GM23338 (cell line): ENCODE results near the gene SELPLG. TPM values are rescaled to one million over a fixed set of nuclear protein-coding genes. Genes with fewer than 3 reads are reported as not detected.

ENCODE experiments used
- ATAC-seq: fragments of 200-7000 bp; cut with Tn5 transposase; 3 replicates; pipeline ENCODE4 v1.9.1; 2020
- DNase-seq: peaks from one replicate; pipeline ENCODE4 v3.0.0-alpha.2; 2015; ENCODE audit warnings: low spot score
- H2AFZ ChIP-seq: fragments of 200-600 bp; sonication (generic); 2 replicates; pipeline ENCODE4 v1.8.0; 2016; ENCODE audit warnings: antibody characterized with exemption, mild to moderate bottlenecking, moderate library complexity
- H3F3A ChIP-seq: fragments of 200-600 bp; sonication (generic); replicated peaks from 2 replicates; pipeline ENCODE4 v1.8.0; 2017; ENCODE audit warnings: antibody characterized with exemption, mixed run types, low read depth
- H3K27ac ChIP-seq: fragments of 200-600 bp; sonication (generic); 2 replicates; pipeline ENCODE4 v1.6.1; 2016; ENCODE audit warnings: low read depth
- H3K27me3 ChIP-seq: fragments of 200-600 bp; sonication (generic); 2 replicates; pipeline ENCODE4 v1.8.0; 2016; ENCODE audit warnings: mild to moderate bottlenecking, mixed run types, moderate library complexity; ENCODE audit not compliant: insufficient read depth
- H3K36me3 ChIP-seq: fragments of 200-600 bp; sonication (generic); 2 replicates; pipeline ENCODE4 v1.8.0; 2016; ENCODE audit warnings: mild to moderate bottlenecking; ENCODE audit not compliant: insufficient read depth
- H3K4me1 ChIP-seq: fragments of 200-600 bp; sonication (generic); 2 replicates; pipeline ENCODE4 v1.8.0; 2016; ENCODE audit warnings: mild to moderate bottlenecking, moderate library complexity; ENCODE audit not compliant: insufficient read depth
- H3K4me2 ChIP-seq: fragments of 200-600 bp; sonication (generic); 2 replicates; pipeline ENCODE4 v1.7.1; 2017; ENCODE audit warnings: mixed run types
- H3K4me3 ChIP-seq: fragments of 200-600 bp; sonication (generic); 2 replicates; pipeline ENCODE4 v1.6.1; 2016; ENCODE audit warnings: mixed run types
- H3K79me2 ChIP-seq: fragments of 200-600 bp; sonication (generic); replicated peaks from 2 replicates; pipeline ENCODE4 v1.8.0; 2017; ENCODE audit warnings: mild to moderate bottlenecking; ENCODE audit not compliant: insufficient read depth
- H3K9me2 ChIP-seq: fragments of 200-600 bp; sonication (generic); 2 replicates; pipeline ENCODE4 v1.8.0; 2017; ENCODE audit not compliant: insufficient read depth
- H4K20me1 ChIP-seq: fragments of 200-600 bp; sonication (generic); replicated peaks from 2 replicates; pipeline ENCODE4 v1.8.0; 2017; ENCODE audit warnings: mild to moderate bottlenecking; ENCODE audit not compliant: insufficient read depth
- H3K27ac Mint-ChIP-seq: 2 replicates; pipeline ENCODE4 v1.8.0; 2020; ENCODE audit warnings: inconsistent platforms, mild to moderate bottlenecking, moderate library complexity, mixed read lengths
- H3K27me3 Mint-ChIP-seq: 3 replicates; pipeline ENCODE4 v1.8.0; 2022; ENCODE audit warnings: low read depth, mild to moderate bottlenecking, moderate library complexity, mixed read lengths, inconsistent platforms; ENCODE audit not compliant: insufficient read depth, poor library complexity
- H3K36me3 Mint-ChIP-seq: 3 replicates; pipeline ENCODE4 v1.8.0; 2021; ENCODE audit warnings: low read depth, mild to moderate bottlenecking, inconsistent platforms, moderate library complexity, mixed read lengths
- H3K4me1 Mint-ChIP-seq: 3 replicates; pipeline ENCODE4 v1.8.0; 2020; ENCODE audit warnings: mild to moderate bottlenecking, inconsistent platforms, mixed read lengths
- H3K4me3 Mint-ChIP-seq: 3 replicates; pipeline ENCODE4 v1.8.0; 2021; ENCODE audit warnings: moderate library complexity, mild to moderate bottlenecking, inconsistent platforms, mixed read lengths
- H3K9me3 Mint-ChIP-seq: 3 replicates; pipeline ENCODE4 v1.8.0; 2020; ENCODE audit warnings: moderate library complexity, mild to moderate bottlenecking, inconsistent platforms, mixed read lengths
- CREB1 ChIP-seq: fragments of 250-450 bp; sonication (Bioruptor Pico); IDR thresholded peaks from 2 replicates; pipeline ENCODE4 v1.5.0; 2020; ENCODE audit warnings: low read depth, mild to moderate bottlenecking, moderate library complexity
- ETS1 ChIP-seq: IDR thresholded peaks from 2 replicates; pipeline ENCODE4 v1.6.1; 2016; ENCODE audit warnings: antibody characterized with exemption
- EZH2 ChIP-seq: fragments of 200-600 bp; sonication (generic); IDR thresholded peaks from one replicate; pipeline ENCODE4 v1.8.0; 2017; ENCODE audit warnings: antibody characterized with exemption, mild to moderate bottlenecking, low read depth; ENCODE audit not compliant: unreplicated experiment
- EZH2phosphoT487 ChIP-seq: fragments of 200-600 bp; sonication (generic); IDR thresholded peaks from one replicate; pipeline ENCODE4 v1.8.1; 2018; ENCODE audit warnings: antibody characterized with exemption; ENCODE audit not compliant: unreplicated experiment
- JUNB ChIP-seq: IDR thresholded peaks from one replicate; pipeline ENCODE4 v1.6.1; 2016; ENCODE audit warnings: antibody characterized with exemption; ENCODE audit not compliant: unreplicated experiment
- NANOG ChIP-seq: IDR thresholded peaks from 2 replicates; pipeline ENCODE4 v1.6.1; 2016; ENCODE audit warnings: antibody characterized with exemption, borderline replicate concordance
- POLR2AphosphoS5 ChIP-seq: IDR thresholded peaks from 2 replicates; pipeline ENCODE4 v1.6.1; 2016; ENCODE audit warnings: antibody characterized with exemption, low read depth
- STAT1 ChIP-seq: IDR thresholded peaks from one replicate; pipeline ENCODE4 v1.6.1; 2016; ENCODE audit warnings: antibody characterized with exemption; ENCODE audit not compliant: unreplicated experiment
- ZNF114 ChIP-seq: fragments of 250-450 bp; sonication (Bioruptor Pico); IDR thresholded peaks from 2 replicates; pipeline ENCODE4 v1.5.0; 2020; ENCODE audit warnings: mild to moderate bottlenecking, moderate library complexity
- ZNF331 ChIP-seq: fragments of 250-450 bp; sonication (Bioruptor Pico); IDR thresholded peaks from 2 replicates; pipeline ENCODE4 v1.5.0; 2020; ENCODE audit warnings: low read depth, mild to moderate bottlenecking, moderate library complexity
- ZNF462 ChIP-seq: fragments of 250-450 bp; sonication (Bioruptor Pico); IDR thresholded peaks from 2 replicates; pipeline ENCODE4 v1.5.0; 2020; ENCODE audit warnings: mild to moderate bottlenecking, moderate library complexity
- polyA plus RNA-seq: library from polyadenylated mRNA; unstranded; fragments of >200 nt; fragmentation: Nextera tagmentation; extraction: Ambion mirVana; gene quantifications from 2 replicates; pipeline ENCODE4 v1.2.1, GENCODE V29; 2016
- total RNA-seq: library from RNA; depleted of rRNA; stranded (reverse); fragments of >200 nt; shearing (Covaris generic); gene quantifications from 2 replicates; pipeline ENCODE4 v1.2.3, GENCODE V29; 2014

The SELPLG gene
- total and polyA plus RNA-seq, 2 experiments from 2014 or later = 0.16 to 0.56 TPM

GRCh38 chr12:108585864-108586263, 47.8 kb downstream of the SELPLG start (continued):
- no peak for TF ChIP-seq ETS1

GRCh38 chr12:108584456-108585065, 49.1 kb downstream of the SELPLG start:
- Histone ChIP-seq H3K4me2 (no peak overlapping the region), H4K20me1 (no peaks in the 10 kb centered on the region), H3K4me1 (no peaks in the 10 kb centered on the region; the same call in 1 of the 2 replicates), H3K79me2 (no peaks in the 10 kb centered on the region), H2AFZ (no peak overlapping the region), H3K36me3 (no peaks in the 10 kb centered on the region), H3K4me3 (no peak overlapping the region), H3K27me3 (no peaks in the 10 kb centered on the region), H3K27ac (no peak overlapping the region), H3F3A (no peaks in the 10 kb centered on the region), H3K9me2 (no peaks in the 10 kb centered on the region)
- DNase-seq (no peak), ATAC-seq (no peak)
- TF ChIP-seq ZNF114 (CRISPR knock-in tag) = no peak
- no peak for TF ChIP-seq ZNF462 (CRISPR knock-in tag)
- no peak for TF ChIP-seq EZH2phosphoT487
- TF ChIP-seq STAT1 = no peak
- no peak for TF ChIP-seq EZH2
- TF ChIP-seq ZNF331 (CRISPR knock-in tag) = no peak
- TF ChIP-seq CREB1 (CRISPR knock-in tag) = no peak
- TF ChIP-seq POLR2AphosphoS5 = no peak
- TF ChIP-seq NANOG = no peak
- TF ChIP-seq JUNB = no peak
- H3K27ac Mint-ChIP-seq = no peak overlapping the region
- H3K27me3 Mint-ChIP-seq = peaks cover 4% of the 10 kb centered on the region
- H3K4me3 Mint-ChIP-seq = no peak overlapping the region
- H3K4me1 Mint-ChIP-seq = peaks cover 18% of the 10 kb centered on the region
- no peaks in the 10 kb centered on the region for H3K9me3 Mint-ChIP-seq
- no peaks in the 10 kb centered on the region for H3K36me3 Mint-ChIP-seq
